Neural cell (in vitro differentiated cells): Measurements from ENCODE around the gene LRRC1.

Experiments
- EZH2 ChIP-seq: fragments of 200-600, 300-800 bp; shearing (Covaris generic), sonication (generic); IDR thresholded peaks from 2 replicates; pipeline ENCODE4 v1.6.1; 2014; ENCODE audit warnings: antibody characterized with exemption, low read length, borderline replicate concordance, mild to moderate bottlenecking; ENCODE audit not compliant: insufficient read depth, poor library complexity, severe bottlenecking
- TF ChIP-seq, protein P1 (sequence below): fragments of 450-650 bp; IDR thresholded peaks from 2 replicates; pipeline ENCODE4 v1.5.1; 2014; ENCODE audit warnings: antibody characterized with exemption, mild to moderate bottlenecking, moderate library complexity; ENCODE audit not compliant: poor library complexity, severe bottlenecking

DNA sequence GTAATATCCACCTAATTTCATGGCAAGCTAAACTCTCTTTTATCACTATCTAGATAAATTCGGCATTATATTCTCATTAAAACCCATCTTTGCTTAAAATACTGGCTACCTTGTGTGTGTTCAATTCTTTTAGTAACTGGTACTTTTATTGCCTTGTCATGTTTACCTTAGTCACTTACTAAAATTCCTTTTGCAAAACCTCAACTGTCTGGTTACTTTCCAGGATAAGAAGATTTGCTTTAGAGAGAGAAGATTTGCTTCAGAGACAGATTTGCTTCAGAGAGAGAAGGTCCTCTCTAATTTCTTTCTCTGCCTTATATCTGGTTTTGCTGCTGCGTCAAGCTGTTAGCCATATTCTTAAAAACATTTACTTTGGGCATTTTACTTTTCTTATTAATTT is 164.9 kb downstream of the LRRC1 start:
- TF ChIP-seq, protein P1, sequence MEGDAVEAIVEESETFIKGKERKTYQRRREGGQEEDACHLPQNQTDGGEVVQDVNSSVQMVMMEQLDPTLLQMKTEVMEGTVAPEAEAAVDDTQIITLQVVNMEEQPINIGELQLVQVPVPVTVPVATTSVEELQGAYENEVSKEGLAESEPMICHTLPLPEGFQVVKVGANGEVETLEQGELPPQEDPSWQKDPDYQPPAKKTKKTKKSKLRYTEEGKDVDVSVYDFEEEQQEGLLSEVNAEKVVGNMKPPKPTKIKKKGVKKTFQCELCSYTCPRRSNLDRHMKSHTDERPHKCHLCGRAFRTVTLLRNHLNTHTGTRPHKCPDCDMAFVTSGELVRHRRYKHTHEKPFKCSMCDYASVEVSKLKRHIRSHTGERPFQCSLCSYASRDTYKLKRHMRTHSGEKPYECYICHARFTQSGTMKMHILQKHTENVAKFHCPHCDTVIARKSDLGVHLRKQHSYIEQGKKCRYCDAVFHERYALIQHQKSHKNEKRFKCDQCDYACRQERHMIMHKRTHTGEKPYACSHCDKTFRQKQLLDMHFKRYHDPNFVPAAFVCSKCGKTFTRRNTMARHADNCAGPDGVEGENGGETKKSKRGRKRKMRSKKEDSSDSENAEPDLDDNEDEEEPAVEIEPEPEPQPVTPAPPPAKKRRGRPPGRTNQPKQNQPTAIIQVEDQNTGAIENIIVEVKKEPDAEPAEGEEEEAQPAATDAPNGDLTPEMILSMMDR, result no peak
- TF ChIP-seq EZH2, result no peak
